GM23338 (cell line): ENCODE data around the gene MFAP3L.

ENCODE experiments used
- CREB1 ChIP-seq: fragments of 250-450 bp; sonication (Bioruptor Pico); IDR thresholded peaks from 2 replicates; pipeline ENCODE4 v1.5.0; 2020; ENCODE audit warnings: low read depth, mild to moderate bottlenecking, moderate library complexity
- POLR2AphosphoS5 ChIP-seq: IDR thresholded peaks from 2 replicates; pipeline ENCODE4 v1.6.1; 2016; ENCODE audit warnings: antibody characterized with exemption, low read depth
- ZNF331 ChIP-seq: fragments of 250-450 bp; sonication (Bioruptor Pico); IDR thresholded peaks from 2 replicates; pipeline ENCODE4 v1.5.0; 2020; ENCODE audit warnings: low read depth, mild to moderate bottlenecking, moderate library complexity
- TF ChIP-seq, protein P1 (sequence below), 2 experiments: fragments of 200-600 bp in 1 of 2; sonication (generic) in 1 of 2; conservative IDR thresholded peaks; 2 replicates each; pipeline versions ENCODE4 v1.5.1 to v1.6.1; 2016 to 2017; ENCODE audit warnings: antibody characterized with exemption in 2 of 2, low read depth in 2 of 2, mild to moderate bottlenecking in 2 of 2, moderate library complexity in 1 of 2
- TF ChIP-seq, protein P2 (sequence below): IDR thresholded peaks from one replicate; pipeline ENCODE4 v1.6.1; 2018; ENCODE audit warnings: antibody characterized with exemption; ENCODE audit not compliant: unreplicated experiment
- TF ChIP-seq, protein P3 (sequence below): IDR thresholded peaks from 2 replicates; pipeline ENCODE4 v1.6.1; 2016; ENCODE audit warnings: antibody characterized with exemption

GRCh38 chr4:169998981-169999380, 27.2 kb downstream of the MFAP3L start:
- TF ChIP-seq, protein P1, sequence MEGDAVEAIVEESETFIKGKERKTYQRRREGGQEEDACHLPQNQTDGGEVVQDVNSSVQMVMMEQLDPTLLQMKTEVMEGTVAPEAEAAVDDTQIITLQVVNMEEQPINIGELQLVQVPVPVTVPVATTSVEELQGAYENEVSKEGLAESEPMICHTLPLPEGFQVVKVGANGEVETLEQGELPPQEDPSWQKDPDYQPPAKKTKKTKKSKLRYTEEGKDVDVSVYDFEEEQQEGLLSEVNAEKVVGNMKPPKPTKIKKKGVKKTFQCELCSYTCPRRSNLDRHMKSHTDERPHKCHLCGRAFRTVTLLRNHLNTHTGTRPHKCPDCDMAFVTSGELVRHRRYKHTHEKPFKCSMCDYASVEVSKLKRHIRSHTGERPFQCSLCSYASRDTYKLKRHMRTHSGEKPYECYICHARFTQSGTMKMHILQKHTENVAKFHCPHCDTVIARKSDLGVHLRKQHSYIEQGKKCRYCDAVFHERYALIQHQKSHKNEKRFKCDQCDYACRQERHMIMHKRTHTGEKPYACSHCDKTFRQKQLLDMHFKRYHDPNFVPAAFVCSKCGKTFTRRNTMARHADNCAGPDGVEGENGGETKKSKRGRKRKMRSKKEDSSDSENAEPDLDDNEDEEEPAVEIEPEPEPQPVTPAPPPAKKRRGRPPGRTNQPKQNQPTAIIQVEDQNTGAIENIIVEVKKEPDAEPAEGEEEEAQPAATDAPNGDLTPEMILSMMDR (conservative IDR thresholded peaks at IDR 0.05; ENCODE audit: low read depth in 2 of 2), result no peak
- TF ChIP-seq, protein P2, sequence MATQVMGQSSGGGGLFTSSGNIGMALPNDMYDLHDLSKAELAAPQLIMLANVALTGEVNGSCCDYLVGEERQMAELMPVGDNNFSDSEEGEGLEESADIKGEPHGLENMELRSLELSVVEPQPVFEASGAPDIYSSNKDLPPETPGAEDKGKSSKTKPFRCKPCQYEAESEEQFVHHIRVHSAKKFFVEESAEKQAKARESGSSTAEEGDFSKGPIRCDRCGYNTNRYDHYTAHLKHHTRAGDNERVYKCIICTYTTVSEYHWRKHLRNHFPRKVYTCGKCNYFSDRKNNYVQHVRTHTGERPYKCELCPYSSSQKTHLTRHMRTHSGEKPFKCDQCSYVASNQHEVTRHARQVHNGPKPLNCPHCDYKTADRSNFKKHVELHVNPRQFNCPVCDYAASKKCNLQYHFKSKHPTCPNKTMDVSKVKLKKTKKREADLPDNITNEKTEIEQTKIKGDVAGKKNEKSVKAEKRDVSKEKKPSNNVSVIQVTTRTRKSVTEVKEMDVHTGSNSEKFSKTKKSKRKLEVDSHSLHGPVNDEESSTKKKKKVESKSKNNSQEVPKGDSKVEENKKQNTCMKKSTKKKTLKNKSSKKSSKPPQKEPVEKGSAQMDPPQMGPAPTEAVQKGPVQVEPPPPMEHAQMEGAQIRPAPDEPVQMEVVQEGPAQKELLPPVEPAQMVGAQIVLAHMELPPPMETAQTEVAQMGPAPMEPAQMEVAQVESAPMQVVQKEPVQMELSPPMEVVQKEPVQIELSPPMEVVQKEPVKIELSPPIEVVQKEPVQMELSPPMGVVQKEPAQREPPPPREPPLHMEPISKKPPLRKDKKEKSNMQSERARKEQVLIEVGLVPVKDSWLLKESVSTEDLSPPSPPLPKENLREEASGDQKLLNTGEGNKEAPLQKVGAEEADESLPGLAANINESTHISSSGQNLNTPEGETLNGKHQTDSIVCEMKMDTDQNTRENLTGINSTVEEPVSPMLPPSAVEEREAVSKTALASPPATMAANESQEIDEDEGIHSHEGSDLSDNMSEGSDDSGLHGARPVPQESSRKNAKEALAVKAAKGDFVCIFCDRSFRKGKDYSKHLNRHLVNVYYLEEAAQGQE, result no peak
- TF ChIP-seq CREB1 (CRISPR knock-in tag) (no peak), ZNF331 (CRISPR knock-in tag) (no peak), POLR2AphosphoS5 (no peak)
- TF ChIP-seq, protein P3, sequence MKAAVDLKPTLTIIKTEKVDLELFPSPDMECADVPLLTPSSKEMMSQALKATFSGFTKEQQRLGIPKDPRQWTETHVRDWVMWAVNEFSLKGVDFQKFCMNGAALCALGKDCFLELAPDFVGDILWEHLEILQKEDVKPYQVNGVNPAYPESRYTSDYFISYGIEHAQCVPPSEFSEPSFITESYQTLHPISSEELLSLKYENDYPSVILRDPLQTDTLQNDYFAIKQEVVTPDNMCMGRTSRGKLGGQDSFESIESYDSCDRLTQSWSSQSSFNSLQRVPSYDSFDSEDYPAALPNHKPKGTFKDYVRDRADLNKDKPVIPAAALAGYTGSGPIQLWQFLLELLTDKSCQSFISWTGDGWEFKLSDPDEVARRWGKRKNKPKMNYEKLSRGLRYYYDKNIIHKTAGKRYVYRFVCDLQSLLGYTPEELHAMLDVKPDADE, result no peak
